AG09319 (cell line): ENCODE results near the gene NUDCD3.

Source experiments
- DNase-seq: peaks from one replicate; pipeline ENCODE4 v3.0.0-alpha.2; 2010; ENCODE audit warnings: low read depth; ENCODE audit errors: extremely low read depth
- TF ChIP-seq, protein P1 (sequence below): IDR thresholded peaks from 2 replicates; pipeline ENCODE4 v1.5.1; 2011; ENCODE audit warnings: low read depth, mild to moderate bottlenecking, inconsistent platforms, low read length, moderate library complexity

Gene NUDCD3

DNA sequence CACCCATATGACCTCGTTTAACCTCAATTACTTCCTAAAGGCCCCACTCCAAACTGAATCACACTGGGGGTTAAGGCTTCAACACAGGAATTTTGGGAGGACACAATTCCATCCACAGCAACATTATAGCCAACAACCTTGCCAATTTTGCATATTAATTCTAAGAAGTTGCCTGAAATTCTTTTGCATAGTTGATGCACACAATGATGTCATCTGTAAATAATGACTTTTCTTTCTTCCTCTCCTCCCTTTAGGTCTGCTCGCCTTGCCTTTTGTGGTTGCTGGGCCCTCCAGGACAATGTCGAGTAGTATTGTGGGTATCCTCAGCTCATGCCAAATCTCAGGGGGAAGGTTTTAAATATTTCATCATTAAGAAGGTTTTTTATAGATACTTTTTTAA lies 149.1 kb downstream of the NUDCD3 start:
- TF ChIP-seq, protein P1, sequence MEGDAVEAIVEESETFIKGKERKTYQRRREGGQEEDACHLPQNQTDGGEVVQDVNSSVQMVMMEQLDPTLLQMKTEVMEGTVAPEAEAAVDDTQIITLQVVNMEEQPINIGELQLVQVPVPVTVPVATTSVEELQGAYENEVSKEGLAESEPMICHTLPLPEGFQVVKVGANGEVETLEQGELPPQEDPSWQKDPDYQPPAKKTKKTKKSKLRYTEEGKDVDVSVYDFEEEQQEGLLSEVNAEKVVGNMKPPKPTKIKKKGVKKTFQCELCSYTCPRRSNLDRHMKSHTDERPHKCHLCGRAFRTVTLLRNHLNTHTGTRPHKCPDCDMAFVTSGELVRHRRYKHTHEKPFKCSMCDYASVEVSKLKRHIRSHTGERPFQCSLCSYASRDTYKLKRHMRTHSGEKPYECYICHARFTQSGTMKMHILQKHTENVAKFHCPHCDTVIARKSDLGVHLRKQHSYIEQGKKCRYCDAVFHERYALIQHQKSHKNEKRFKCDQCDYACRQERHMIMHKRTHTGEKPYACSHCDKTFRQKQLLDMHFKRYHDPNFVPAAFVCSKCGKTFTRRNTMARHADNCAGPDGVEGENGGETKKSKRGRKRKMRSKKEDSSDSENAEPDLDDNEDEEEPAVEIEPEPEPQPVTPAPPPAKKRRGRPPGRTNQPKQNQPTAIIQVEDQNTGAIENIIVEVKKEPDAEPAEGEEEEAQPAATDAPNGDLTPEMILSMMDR, result no peak
- DNase-seq, result no peak

DNA sequence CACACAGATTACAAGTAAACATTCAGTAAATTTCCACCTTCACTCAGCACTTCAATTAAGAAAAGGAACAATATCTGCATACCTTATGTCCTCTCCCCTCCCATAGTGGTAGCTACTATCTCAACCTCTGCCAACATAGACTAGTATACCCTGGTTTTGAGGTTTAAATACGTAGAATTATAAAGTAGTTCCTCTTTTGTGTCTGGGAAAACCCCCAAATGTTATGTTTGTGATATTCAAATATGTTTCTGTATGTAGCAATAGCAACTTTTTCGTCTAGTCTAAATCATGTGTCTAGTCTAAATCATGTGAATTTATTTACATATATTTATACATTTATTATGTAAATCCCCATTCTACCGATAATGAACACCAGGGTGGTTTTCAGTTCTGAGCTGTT lies 151.9 kb downstream of the NUDCD3 start:
- TF ChIP-seq, protein P1, result no peak
- DNase-seq, result no peak

DNA sequence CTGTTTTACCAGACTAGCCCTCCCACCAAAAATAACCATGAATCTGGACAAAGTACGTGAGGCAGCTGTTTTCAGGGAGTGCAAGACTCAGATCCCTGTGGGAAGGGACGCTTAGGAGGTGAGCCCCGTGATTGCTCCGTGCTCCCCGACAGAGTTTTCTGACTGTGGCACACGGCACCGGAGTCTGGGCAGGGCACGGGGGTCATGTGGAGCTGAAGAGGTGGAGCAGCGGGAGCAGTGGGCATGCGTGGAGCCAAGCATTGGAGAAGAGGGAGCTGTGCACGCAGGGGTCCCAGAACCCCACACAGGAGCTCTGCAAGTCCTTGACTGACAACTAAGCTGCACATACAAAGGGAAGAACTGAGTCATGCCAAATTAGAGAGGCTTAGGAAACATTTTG lies 154.0 kb downstream of the NUDCD3 start:
- TF ChIP-seq, protein P1, result no peak
- DNase-seq, result no peak

DNA sequence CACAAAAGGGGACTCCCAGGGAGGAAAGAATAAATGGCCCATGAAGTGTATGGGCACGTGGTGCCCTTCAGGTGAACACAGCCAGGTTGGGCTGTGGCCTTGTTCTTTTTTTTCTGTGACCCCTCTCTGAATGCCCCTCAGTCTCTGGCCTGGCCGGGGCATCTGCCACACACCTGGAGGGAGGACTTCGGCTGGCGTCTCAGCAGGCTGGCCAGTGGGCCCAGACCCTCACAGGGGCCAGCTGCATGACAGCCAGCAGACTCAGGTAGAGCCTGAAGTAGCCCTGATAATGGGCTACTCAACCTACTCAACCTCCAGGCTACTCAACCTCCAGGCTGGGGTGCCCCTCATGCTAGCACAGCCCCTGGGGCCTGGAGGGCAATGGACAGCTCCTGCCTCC lies 155.3 kb downstream of the NUDCD3 start:
- TF ChIP-seq, protein P1, result no peak
- no peak for DNase-seq

DNA sequence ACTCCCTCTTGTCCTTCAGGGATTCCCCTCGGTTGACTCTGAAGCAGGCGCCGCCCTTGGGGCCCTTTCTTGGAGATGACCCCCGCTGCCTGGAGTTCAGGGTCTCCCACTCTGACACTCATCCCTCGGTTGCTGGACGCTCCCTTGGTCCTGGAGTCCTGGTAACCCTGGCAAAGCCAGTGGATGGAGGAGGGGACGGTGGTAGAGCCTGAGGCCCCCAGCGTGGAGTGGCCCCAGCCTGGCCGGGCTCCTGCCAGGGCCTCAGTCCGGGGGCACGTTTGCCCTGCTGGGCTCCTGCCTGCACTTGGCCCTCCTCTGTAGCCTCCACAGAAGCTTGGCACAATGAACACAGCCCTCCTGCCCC lies 155.7 kb downstream of the NUDCD3 start:
- DNase-seq, result no peak
- TF ChIP-seq, protein P1, result no peak

DNA sequence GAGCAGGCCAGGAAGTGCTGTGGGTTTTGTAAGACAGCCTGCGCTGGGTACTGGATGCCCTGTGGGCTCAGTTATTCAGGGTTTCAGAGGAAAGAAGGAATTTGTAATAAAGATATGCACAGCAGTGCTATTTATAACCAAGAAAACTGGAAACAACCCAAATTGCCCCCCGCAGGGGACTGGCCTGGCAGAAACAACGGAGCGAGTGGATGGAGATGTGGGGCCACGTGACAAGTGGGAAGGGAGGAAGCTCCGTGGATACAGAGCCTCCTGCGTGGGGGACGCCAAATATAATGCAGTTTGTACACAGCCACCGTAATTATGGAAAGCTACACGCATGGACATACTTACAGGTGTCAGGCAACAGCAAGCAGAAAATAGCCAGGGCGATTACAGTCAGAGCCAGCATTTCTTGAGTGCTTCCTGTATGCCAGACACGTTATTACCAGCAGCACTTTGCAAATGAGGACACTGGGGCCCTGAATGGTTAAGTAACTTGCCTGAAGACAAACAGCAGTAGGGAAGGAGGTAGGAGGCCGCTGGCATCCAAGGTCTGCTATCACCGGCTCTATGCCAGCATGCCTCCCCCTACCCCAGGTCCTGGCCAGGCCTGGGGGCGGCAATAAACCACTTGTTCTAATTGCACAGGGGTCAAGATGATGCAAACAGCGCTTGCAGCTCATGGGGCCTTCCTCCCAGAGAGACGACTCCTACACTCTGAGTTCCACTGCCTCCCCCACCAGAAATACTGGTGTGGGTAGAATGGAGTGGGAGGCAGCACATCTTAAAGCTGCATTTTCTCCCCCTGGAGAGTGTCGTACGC lies 156.3 kb downstream of the NUDCD3 start:
- TF ChIP-seq, protein P1, result no peak
- DNase-seq, result no peak

DNA sequence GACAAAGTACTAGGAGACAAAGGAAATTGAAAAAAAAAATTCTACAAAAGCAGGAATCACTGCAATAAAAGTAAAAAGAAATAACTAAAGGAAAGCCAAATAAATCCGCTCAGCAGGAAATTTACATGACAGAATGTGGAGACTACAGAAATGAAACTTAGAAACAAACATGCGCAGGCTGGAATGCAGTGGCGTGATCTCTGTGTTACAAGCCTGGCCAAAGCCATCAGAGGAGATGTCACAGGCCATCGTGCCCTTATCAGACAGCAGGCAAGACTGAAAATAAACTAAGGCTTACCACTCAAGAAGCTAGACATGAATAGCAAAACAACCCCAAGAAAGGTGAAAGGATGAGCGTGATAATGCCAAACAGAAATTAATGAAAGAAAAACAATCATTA lies 158.8 kb downstream of the NUDCD3 start:
- no peak for DNase-seq

More for the DNA sequence above, 158.8 kb downstream of the NUDCD3 start:
- TF ChIP-seq, protein P1, result no peak
